Hepatocyte (in vitro differentiated cells): ENCODE measurements around the gene LRMDA. TPM values are rescaled to one million over a fixed set of nuclear protein-coding genes. Genes with fewer than 3 reads are reported as not detected.

ENCODE experiments used
- DNase-seq: peaks from one replicate; pipeline ENCODE4 v3.0.0-alpha.2; 2016; ENCODE audit warnings: low spot score
- H2AFZ ChIP-seq: fragments of 200-600 bp; sonication (generic); 2 replicates; pipeline ENCODE4 v1.6.0; 2016; ENCODE audit warnings: antibody characterized with exemption, mild to moderate bottlenecking
- H3K27ac ChIP-seq: fragments of 200-600 bp; sonication (generic); 2 replicates; pipeline ENCODE4 v1.5.1; 2016; ENCODE audit warnings: mild to moderate bottlenecking
- H3K27me3 ChIP-seq: fragments of 200-600 bp; sonication (generic); 2 replicates; pipeline ENCODE4 v1.6.1; 2016
- H3K36me3 ChIP-seq: fragments of 200-600 bp; sonication (generic); replicated peaks from 2 replicates; pipeline ENCODE4 v1.5.1; 2016; ENCODE audit warnings: low read depth; ENCODE audit not compliant: insufficient read depth
- H3K4me1 ChIP-seq: fragments of 200-600 bp; sonication (generic); 2 replicates; pipeline ENCODE4 v1.5.1; 2016; ENCODE audit warnings: mild to moderate bottlenecking, moderate library complexity; ENCODE audit not compliant: insufficient read depth
- H3K4me2 ChIP-seq: fragments of 200-600 bp; sonication (generic); 2 replicates; pipeline ENCODE4 v1.6.0; 2016
- H3K4me3 ChIP-seq: fragments of 200-600 bp; sonication (generic); 2 replicates; pipeline ENCODE4 v1.5.1; 2016; ENCODE audit warnings: mild to moderate bottlenecking
- H3K79me2 ChIP-seq: fragments of 200-600 bp; sonication (generic); 2 replicates; pipeline ENCODE4 v1.6.0; 2017; ENCODE audit warnings: mild to moderate bottlenecking
- H3K9me2 ChIP-seq: fragments of 200-600 bp; sonication (generic); replicated peaks from 2 replicates; pipeline ENCODE4 v1.6.0; 2017; ENCODE audit warnings: mild to moderate bottlenecking; ENCODE audit not compliant: insufficient read depth
- H3K9me3 ChIP-seq: fragments of 200-600 bp; sonication (generic); 2 replicates; pipeline ENCODE4 v1.5.1; 2016; ENCODE audit warnings: low read depth, mild to moderate bottlenecking
- H4K20me1 ChIP-seq: fragments of 200-600 bp; sonication (generic); 2 replicates; pipeline ENCODE4 v1.6.0; 2016; ENCODE audit warnings: mild to moderate bottlenecking; ENCODE audit not compliant: insufficient read depth, poor library complexity, severe bottlenecking
- CTCF ChIP-seq: fragments of 200-600 bp; sonication (generic); IDR thresholded peaks from 2 replicates; pipeline ENCODE4 v1.5.1; 2016; ENCODE audit warnings: antibody characterized with exemption, mild to moderate bottlenecking; ENCODE audit not compliant: poor library complexity
- EZH2 ChIP-seq: fragments of 200-600 bp; sonication (generic); IDR thresholded peaks from 2 replicates; pipeline ENCODE4 v1.6.1; 2016; ENCODE audit warnings: antibody characterized with exemption, mild to moderate bottlenecking, borderline replicate concordance
- EZH2phosphoT487 ChIP-seq: fragments of 200-600 bp; sonication (generic); IDR thresholded peaks from one replicate; pipeline ENCODE4 v1.6.1; 2018; ENCODE audit warnings: antibody characterized with exemption, mild to moderate bottlenecking, low read depth, moderate library complexity; ENCODE audit not compliant: unreplicated experiment, severe bottlenecking
- WGBS: methylation state at CpG from one replicate; pipeline ENCODE4 v1.1.6; 2016; ENCODE audit warnings: low lambda C conversion rate; ENCODE audit errors: missing lambda C conversion rate; 5-methylcytosine and 5-hydroxymethylcytosine counted together
- polyA plus RNA-seq: library from polyadenylated mRNA; unstranded; fragments of >200 nt; fragmentation: Nextera tagmentation; extraction: Ambion mirVana; gene quantifications from 2 replicates; pipeline ENCODE4 v1.2.1, GENCODE V29; 2016
- total RNA-seq: library from RNA; depleted of rRNA; stranded (reverse); fragments of >200 nt; gene quantifications from 2 replicates; pipeline ENCODE4 v1.2.3, GENCODE V29; 2014

The LRMDA gene
- total and polyA plus RNA-seq, 2 experiments from 2014 or later: 5.6 to 15.7 TPM

- peak overlapping the region; percentile 49 for H2AFZ ChIP-seq
- H3K9me3 ChIP-seq: no peaks in the 10 kb centered on the region
- H4K20me1 ChIP-seq: no peaks in the 10 kb centered on the region
- TF ChIP-seq EZH2phosphoT487 (no peak), EZH2 (no peak), CTCF (no peak)
- H3K79me2 ChIP-seq: no peaks in the 10 kb centered on the region
- H3K27ac ChIP-seq: peak overlapping the region; percentile 84
- WGBS: 79% methylated on average over 2 of the region's 2 CpGs
- peaks cover 18% of the 10 kb centered on the region for H3K4me1 ChIP-seq
- no peak overlapping the region for H3K4me3 ChIP-seq
- peak overlapping the region; percentile 40 for H3K4me2 ChIP-seq
- no peak for DNase-seq
- H3K27me3 ChIP-seq: no peaks in the 10 kb centered on the region
- H3K9me2 ChIP-seq: no peaks in the 10 kb centered on the region
- no peaks in the 10 kb centered on the region for H3K36me3 ChIP-seq
These were observed 718.2 kb downstream of the LRMDA start for GRCh38 chr10:76149602-76150138.

DNA sequence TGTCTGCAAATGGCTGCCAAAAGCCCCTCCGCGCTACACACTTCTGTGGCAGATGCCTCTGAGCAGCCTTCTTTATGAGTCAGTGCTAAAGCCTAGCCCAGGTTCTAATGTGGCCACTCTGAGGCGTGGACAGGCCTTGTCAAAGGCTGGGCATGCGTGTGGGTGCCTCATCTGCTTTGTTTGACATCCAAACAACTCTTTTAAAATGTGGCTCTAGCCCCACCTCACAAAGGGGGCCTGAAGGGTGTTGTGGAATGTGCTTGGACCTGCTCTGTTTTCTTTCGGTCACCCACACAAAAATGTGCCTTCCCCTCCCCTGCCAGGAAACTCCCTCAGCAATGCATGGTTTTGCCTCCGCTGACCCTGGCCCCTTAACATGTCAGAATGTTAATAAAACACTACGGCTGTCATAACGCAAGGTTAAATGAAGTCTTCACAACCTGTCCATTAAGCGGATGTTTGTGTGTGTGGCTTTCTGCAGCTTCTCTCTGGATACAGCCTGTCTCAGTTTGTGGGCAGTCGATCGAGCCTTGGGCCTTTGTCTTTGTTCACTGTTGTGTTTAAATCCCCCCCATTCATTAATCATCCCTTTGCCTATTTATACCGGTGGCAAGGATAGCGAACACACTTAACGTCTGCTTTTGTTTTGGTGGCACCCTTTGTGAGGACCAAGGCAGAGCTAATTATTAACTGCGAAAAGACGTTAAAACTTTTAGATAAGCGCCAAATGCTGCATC lies 718.9 kb downstream of the LRMDA start:
- 36% methylated on average over 17 of the region's 17 CpGs for WGBS

DNA sequence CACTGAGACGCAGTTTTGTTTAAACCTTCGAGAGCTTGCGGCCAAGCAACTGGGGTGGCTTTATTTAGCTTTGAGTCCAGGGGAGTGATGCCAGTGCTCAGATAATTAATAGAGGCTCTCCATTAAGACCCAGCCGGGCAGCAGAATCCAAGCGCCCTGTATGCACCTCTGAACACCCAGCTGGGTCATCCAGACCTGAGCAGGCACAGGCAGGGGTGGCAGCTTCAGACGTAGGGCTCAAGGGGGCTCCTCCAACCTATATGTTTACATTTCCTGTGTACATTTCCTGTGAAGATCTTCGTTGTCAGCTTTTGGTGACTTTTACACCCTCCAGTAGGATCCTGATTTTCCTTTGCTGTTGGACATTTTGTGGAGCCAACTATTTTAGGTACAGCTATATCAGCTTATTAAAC lies 719.5 kb downstream of the LRMDA start:
- H3K4me3 ChIP-seq: no peak overlapping the region
- DNase-seq: no peak
- H3K4me1 ChIP-seq: peaks cover 18% of the 10 kb centered on the region
- peak overlapping the region; percentile 49 for H2AFZ ChIP-seq
- H3K9me2 ChIP-seq: no peaks in the 10 kb centered on the region
- no peaks in the 10 kb centered on the region for H3K27me3 ChIP-seq
- no peaks in the 10 kb centered on the region for H3K79me2 ChIP-seq
- WGBS: 44% methylated on average over 7 of the region's 7 CpGs
- TF ChIP-seq CTCF (no peak), EZH2phosphoT487 (no peak)
- H3K27ac ChIP-seq: peak overlapping the region; percentile 84
- peak overlapping the region; percentile 40 for H3K4me2 ChIP-seq
- H4K20me1 ChIP-seq: no peaks in the 10 kb centered on the region
- no peaks in the 10 kb centered on the region for H3K36me3 ChIP-seq
- H3K9me3 ChIP-seq: no peaks in the 10 kb centered on the region

More for the DNA sequence above, 718.9 kb downstream of the LRMDA start:
- Histone ChIP-seq H3K4me1 (peaks cover 18% of the 10 kb centered on the region), H3K27me3 (no peaks in the 10 kb centered on the region), H4K20me1 (no peaks in the 10 kb centered on the region), H2AFZ (peak overlapping the region; percentile 49), H3K4me3 (no peak overlapping the region), H3K9me2 (no peaks in the 10 kb centered on the region), H3K36me3 (no peaks in the 10 kb centered on the region), H3K27ac (peak overlapping the region; percentile 84), H3K4me2 (peak overlapping the region; percentile 40), H3K79me2 (no peaks in the 10 kb centered on the region), H3K9me3 (no peaks in the 10 kb centered on the region)
- DNase-seq: peak; percentile 77
- TF ChIP-seq EZH2phosphoT487 (no peak), CTCF (no peak), EZH2 (no peak)
